ENCODE results near the gene CCBE1. TPM values are rescaled to one million over a fixed set of nuclear protein-coding genes. Genes with fewer than 3 reads are reported as not detected.
"Not testable (repeated sequence)": the region's sequence is repeated elsewhere in the genome, so short reads cannot be mapped to it uniquely, and the experiment has no call there.

Gene CCBE1
- total RNA-seq, 2 experiments from 2014 or later, result not detected

DNA sequence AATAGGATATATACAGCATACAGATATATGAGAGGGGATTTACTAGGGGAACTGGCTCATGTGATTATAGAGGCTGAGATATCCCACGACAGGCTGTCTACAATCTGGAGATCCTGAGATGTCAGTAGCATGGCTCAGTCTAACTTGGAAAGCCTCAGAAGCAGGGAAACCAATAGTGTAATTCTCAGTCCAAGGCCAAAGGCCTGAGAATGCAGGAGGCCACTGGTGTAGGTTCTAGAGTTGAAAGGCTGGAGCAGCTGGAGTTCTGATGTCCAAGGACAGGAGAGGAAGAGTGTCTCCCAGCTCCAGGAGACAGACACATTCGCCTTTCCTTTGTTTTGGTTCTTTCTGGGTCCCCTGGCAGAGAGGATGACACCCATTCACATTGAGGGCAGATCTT lies 20.1 kb upstream of the CCBE1 start:
- DNase-seq (no peak), ATAC-seq (no peak)
- no peaks in the 10 kb centered on the region for H3K9me3 Mint-ChIP-seq
- ChIA-PET POLR2A (no interaction called here), CTCF (no interaction called here)
- no peaks in the 10 kb centered on the region for H3K36me3 Mint-ChIP-seq (ENCODE audit: low read depth)
- H3K27ac Mint-ChIP-seq, result no peak overlapping the region
- TF ChIP-seq, protein P1, sequence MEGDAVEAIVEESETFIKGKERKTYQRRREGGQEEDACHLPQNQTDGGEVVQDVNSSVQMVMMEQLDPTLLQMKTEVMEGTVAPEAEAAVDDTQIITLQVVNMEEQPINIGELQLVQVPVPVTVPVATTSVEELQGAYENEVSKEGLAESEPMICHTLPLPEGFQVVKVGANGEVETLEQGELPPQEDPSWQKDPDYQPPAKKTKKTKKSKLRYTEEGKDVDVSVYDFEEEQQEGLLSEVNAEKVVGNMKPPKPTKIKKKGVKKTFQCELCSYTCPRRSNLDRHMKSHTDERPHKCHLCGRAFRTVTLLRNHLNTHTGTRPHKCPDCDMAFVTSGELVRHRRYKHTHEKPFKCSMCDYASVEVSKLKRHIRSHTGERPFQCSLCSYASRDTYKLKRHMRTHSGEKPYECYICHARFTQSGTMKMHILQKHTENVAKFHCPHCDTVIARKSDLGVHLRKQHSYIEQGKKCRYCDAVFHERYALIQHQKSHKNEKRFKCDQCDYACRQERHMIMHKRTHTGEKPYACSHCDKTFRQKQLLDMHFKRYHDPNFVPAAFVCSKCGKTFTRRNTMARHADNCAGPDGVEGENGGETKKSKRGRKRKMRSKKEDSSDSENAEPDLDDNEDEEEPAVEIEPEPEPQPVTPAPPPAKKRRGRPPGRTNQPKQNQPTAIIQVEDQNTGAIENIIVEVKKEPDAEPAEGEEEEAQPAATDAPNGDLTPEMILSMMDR (IDR thresholded peaks at IDR 0.05), result no peak
- H3K4me3 Mint-ChIP-seq, result no peak overlapping the region
- no peaks in the 10 kb centered on the region for H3K4me1 Mint-ChIP-seq (ENCODE audit: low read depth)
- intact Hi-C loops (cut with micrococcal nuclease), result no loop called here
- peaks cover 1% of the 10 kb centered on the region for H3K27me3 Mint-ChIP-seq

GRCh38 chr18:59715966-59716369 lies 18.7 kb upstream of the CCBE1 start:
- TF ChIP-seq, protein P1 (IDR thresholded peaks at IDR 0.05), result no peak
- ChIA-PET POLR2A (no interaction called here), CTCF (no interaction called here)
- Mint-ChIP-seq H3K27me3 (no peaks in the 10 kb centered on the region), H3K4me3 (no peak overlapping the region), H3K36me3 (ENCODE audit: low read depth) (no peaks in the 10 kb centered on the region), H3K9me3 (no peaks in the 10 kb centered on the region), H3K27ac (no peak overlapping the region), H3K4me1 (ENCODE audit: low read depth) (no peaks in the 10 kb centered on the region)
- DNase-seq (no peak), ATAC-seq (no peak)
- intact Hi-C loops (cut with micrococcal nuclease), result no loop called here

DNA sequence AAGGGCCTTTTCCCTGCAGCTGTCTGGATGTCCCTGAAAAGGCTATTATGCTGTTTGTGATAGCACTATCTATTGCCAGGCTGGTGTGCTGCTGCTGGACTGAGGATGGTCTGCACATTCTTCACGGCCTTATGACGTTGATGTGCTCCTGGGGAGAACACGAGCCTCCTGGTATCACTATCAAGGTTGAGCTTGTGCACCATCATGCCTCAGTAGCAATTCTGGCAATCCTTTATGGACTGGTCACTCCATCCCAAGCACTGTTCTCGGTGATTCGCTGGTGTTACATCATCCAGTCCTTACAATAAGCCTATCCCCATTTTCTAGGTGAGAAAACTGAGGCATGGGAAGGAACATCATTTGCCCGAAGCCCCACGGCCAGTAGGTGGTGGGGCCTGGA lies 18.2 kb upstream of the CCBE1 start:
- no peaks in the 10 kb centered on the region for H3K9me3 Mint-ChIP-seq
- CTCF ChIA-PET, result no interaction called here
- TF ChIP-seq, protein P1 (IDR thresholded peaks at IDR 0.05), result no peak
- POLR2A ChIA-PET, result no interaction called here
- ATAC-seq, result no peak
- H3K27me3 Mint-ChIP-seq, result no peaks in the 10 kb centered on the region
- no peaks in the 10 kb centered on the region for H3K36me3 Mint-ChIP-seq (ENCODE audit: low read depth)
- no peaks in the 10 kb centered on the region for H3K4me1 Mint-ChIP-seq (ENCODE audit: low read depth)
- no peak overlapping the region for H3K27ac Mint-ChIP-seq
- intact Hi-C loops (cut with micrococcal nuclease), result no loop called here
- DNase-seq, result no peak
- no peak overlapping the region for H3K4me3 Mint-ChIP-seq

- H3K4me1 Mint-ChIP-seq (ENCODE audit: low read depth); intact Hi-C loops (cut with micrococcal nuclease); CTCF ChIA-PET; ATAC-seq; H3K9me3 Mint-ChIP-seq; POLR2A ChIA-PET; H3K27me3 Mint-ChIP-seq; H3K4me3 Mint-ChIP-seq; DNase-seq; H3K27ac Mint-ChIP-seq; H3K36me3 Mint-ChIP-seq (ENCODE audit: low read depth): not testable (repeated sequence)
These were observed 16.9 kb upstream of the CCBE1 start for GRCh38 chr18:59714096-59714495.

GRCh38 chr18:59712311-59712710 lies 15.1 kb upstream of the CCBE1 start:
- no peaks in the 10 kb centered on the region for H3K27me3 Mint-ChIP-seq
- intact Hi-C loops (cut with micrococcal nuclease), result no loop called here
- no peaks in the 10 kb centered on the region for H3K4me1 Mint-ChIP-seq (ENCODE audit: low read depth)
- no peaks in the 10 kb centered on the region for H3K36me3 Mint-ChIP-seq (ENCODE audit: low read depth)
- no peak overlapping the region for H3K4me3 Mint-ChIP-seq
- DNase-seq (no peak), ATAC-seq (no peak)
- CTCF ChIA-PET, result no interaction called here
- H3K27ac Mint-ChIP-seq, result no peak overlapping the region
- TF ChIP-seq, protein P1 (IDR thresholded peaks at IDR 0.05), result no peak
- H3K9me3 Mint-ChIP-seq, result no peaks in the 10 kb centered on the region
- POLR2A ChIA-PET, result no interaction called here

DNA sequence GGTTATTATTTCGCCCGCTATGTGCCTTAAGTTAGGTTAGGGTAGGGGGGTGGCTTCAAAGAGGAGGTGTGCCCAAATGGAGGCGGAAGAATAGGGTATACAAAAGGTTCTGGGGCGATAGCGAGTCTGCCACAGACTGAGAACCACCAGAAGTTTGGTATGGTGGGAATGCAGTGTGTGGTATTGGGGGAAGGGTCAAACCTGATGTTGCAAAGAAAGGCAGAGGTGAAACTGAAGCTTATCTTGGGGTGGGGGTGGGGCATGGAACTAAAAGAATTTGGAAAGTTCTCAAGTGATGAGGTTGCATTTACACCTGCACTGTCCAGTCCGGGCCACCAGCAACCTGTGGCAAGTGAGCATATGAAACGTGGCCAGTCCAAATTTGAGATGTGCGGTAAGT lies 11.8 kb upstream of the CCBE1 start:
- Mint-ChIP-seq H3K36me3 (ENCODE audit: low read depth) (no peaks in the 10 kb centered on the region), H3K9me3 (no peaks in the 10 kb centered on the region), H3K4me1 (ENCODE audit: low read depth) (no peaks in the 10 kb centered on the region), H3K4me3 (no peak overlapping the region), H3K27me3 (no peaks in the 10 kb centered on the region), H3K27ac (no peak overlapping the region)
- DNase-seq, result no peak
- ATAC-seq, result no peak
- intact Hi-C loops (cut with micrococcal nuclease), result no loop called here
- ChIA-PET POLR2A (interaction anchor here (0.6 kb wide), 1 partner anchor 117 kb away, joined by 4 read pairs; no protein-coding TSS in a partner anchor), CTCF (no interaction called here)
- TF ChIP-seq, protein P1 (IDR thresholded peaks at IDR 0.05), result no peak

All from activated CD8-positive, alpha-beta T cell treated with anti-CD3 and anti-CD28 coated beads for 36 hours (primary cell).